GM18907 (cell line): Measurements from ENCODE around the gene SOX11.
"Not testable (repeated sequence)": the region's sequence is repeated elsewhere in the genome, so short reads cannot be mapped to it uniquely, and the experiment has no call there.

ENCODE experiments used
- ATAC-seq: cut with Tn5 transposase; IDR thresholded peaks from one replicate; pipeline ENCODE4 v1.9.1; 2021; ENCODE audit warnings: mild to moderate bottlenecking, moderate library complexity; ENCODE audit not compliant: unreplicated experiment

Gene SOX11

GRCh38 chr2:5691985-5692529 is at the start of gene SOX11:
Gene SOX11, plus strand, starts transcription at chr2:5692384. Its CDS starts 338 bp downstream, at chr2:5692722.
- no peak for ATAC-seq

GRCh38 chr2:5652734-5653133 is 39.5 kb upstream of the SOX11 start:
- not testable (repeated sequence) for ATAC-seq

- not testable (repeated sequence) for ATAC-seq
These were observed 38.4 kb upstream of the SOX11 start for GRCh38 chr2:5653756-5654155.

DNA sequence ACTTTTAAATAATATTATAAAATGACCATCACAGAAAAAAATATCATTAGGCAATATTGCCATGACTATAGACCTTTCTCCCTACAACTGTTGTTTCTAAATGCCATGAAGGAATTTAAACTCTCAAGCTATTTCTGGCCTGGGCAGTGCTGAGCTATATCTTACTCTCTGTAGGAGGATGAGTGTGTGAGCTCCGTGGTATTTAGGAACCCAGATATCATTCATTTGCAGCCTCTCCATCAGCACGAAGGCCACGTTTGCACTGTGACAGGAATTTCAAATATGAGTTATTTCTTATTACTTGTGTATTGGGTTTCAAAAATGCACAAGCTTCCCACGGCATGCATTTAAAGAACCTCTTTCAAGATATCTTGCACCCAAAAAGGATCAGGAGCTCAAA is 35.0 kb upstream of the SOX11 start:
- ATAC-seq = no peak

DNA sequence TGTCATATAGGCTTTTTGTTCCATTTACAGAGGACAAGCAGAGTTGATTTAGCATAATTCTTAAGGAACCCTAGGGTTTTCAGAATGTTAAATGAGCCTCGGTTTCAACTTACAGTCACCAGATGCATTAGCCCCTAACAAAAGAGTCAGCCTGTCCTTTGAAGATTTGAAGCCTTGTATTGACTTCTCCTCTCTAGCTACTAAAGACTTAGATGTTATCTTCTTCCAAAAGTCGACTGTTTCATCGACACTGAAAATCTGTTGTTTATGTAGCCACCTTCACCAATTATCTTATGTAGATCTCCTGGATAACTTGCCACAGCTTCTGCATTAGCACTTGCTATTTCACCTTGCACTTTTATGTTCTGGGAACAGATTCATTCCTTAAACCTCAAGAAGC is 31.6 kb upstream of the SOX11 start:
- no peak for ATAC-seq

- no peak for ATAC-seq
These were observed 30.8 kb upstream of the SOX11 start for GRCh38 chr2:5661362-5661761.

DNA sequence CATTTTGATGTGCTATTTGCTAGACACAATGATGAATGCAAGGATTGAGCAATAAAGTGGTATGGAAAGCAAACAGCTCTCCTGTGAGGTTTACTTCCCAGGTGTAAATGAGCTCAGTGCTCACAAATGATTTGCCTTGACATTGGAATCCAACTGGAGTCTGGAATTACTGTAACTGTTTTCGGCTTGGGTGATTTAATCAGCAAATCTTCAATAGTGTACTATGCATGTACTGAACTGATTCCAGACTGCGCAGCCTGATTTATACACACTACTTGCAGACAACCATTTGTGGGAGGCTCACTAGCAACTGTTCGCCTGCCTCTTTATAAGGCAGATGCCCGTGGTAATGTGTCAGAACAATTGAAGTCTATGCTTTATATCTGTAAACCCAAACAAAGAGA is 27.9 kb upstream of the SOX11 start:
- no peak for ATAC-seq

- no peak for ATAC-seq
These were observed 27.1 kb upstream of the SOX11 start for GRCh38 chr2:5665066-5665465.

GRCh38 chr2:5666798-5667197 is 25.4 kb upstream of the SOX11 start:
- no peak for ATAC-seq

DNA sequence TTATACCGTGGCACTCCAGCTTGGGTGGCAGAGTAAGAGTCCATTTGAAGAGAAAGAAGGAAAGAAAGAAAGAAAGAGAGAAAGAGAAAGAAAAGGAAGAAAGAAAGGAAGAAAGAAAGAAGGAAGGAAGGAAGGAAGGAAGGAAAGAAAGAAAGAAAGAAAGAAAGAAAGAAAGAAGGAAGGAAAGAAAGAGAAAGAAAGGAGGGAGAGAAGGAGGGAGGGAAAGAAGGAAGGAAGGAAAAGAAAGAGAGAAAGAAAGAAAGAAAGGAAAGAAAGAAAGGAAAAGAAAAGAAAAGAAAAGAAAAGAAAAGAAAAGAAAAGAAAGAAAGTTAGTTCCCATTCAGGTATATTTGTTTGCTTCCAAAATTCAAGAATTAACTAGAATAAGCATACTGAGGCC is 24.5 kb upstream of the SOX11 start:
- ATAC-seq = not testable (repeated sequence)

- no peak for ATAC-seq
These were observed 23.4 kb upstream of the SOX11 start for GRCh38 chr2:5668682-5669250.

- ATAC-seq = no peak
These were observed 19.4 kb upstream of the SOX11 start for GRCh38 chr2:5672749-5673144.

DNA sequence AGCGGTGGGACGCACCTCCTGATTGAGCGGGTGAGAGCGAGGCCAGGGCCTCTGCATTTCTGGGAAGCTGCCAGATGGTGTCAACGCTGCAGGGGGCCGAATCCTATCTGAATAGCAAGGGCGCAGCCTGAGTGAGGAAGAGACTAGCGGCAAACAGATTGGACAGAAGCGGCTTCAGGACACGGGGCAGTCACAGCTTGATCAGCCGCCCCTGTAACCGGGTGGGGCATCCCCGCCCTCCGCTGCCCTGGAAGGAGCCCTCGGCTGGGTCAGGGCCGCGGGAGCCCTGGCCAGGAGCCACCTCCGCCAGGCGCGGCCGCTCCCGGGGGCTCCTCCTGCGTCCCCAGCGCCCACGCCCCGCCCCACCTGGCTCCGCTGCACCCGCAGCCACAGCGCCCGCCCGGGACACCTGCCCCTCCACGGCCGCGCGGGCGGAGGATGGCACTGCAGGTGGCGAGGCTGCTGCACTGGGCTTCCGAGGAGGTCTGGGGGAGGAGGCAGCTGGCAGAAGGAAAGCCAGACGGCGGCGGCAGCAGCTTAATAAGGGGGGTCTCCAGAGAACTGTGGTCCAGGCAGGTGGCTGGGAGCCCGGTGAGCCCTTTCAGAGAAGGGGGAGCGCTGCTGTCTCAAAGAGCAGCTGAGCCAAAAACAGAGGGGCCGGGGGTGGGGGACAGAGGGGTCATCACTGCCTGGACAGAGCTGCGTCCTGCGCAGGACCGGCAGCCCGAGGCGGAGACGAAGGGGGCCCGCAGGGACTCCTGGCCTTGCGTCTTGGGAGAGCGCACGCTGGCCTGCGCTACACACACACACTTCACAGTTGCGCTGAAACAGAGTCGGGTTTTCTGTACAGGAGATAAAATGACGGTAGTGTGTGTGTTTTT is 18.8 kb upstream of the SOX11 start:
- ATAC-seq = no peak

GRCh38 chr2:5674026-5674340 is 18.2 kb upstream of the SOX11 start:
- ATAC-seq = no peak

GRCh38 chr2:5677133-5677532 is 15.1 kb upstream of the SOX11 start:
- ATAC-seq = no peak

DNA sequence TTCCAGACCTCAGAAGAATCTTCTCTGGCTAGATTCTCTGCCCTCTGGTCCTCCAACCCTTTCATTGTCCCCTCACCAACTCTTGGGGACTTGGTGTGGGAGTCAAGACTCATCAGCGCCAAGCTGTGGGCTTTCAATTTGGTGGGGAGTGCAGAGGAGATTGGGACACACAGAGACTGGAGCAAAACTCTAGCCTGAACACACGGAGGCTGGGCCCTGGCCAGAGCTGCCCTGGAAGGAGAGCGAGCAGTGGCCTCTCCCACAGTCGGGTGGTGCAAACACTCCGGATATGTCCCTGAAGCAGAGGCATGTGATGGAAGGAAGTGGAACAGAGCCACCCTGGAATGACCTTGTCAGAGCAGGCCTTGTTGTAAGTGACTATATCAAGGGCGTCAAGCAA is 8.7 kb upstream of the SOX11 start:
- no peak for ATAC-seq

DNA sequence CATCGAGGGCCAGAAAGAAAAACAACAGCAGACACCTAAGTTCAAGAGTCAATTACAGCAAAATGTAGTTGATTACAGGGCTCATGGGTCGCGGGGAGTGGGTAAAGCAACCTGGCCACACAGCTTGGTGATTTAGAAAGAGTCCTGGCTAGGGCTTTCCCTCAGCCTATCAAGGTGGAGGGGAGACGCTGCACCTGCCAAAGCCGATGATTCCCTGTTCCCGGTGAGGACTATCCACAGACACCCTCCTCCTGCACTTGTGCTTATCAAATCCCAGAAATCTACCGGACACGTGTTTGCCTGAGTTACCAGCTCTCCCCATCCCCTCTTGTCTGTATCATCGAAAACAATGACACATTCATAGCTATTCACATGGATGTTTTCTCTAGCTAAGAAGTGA is 7.0 kb upstream of the SOX11 start:
- ATAC-seq = no peak

- no peak for ATAC-seq
These were observed 6.1 kb upstream of the SOX11 start for GRCh38 chr2:5686068-5686467.

DNA sequence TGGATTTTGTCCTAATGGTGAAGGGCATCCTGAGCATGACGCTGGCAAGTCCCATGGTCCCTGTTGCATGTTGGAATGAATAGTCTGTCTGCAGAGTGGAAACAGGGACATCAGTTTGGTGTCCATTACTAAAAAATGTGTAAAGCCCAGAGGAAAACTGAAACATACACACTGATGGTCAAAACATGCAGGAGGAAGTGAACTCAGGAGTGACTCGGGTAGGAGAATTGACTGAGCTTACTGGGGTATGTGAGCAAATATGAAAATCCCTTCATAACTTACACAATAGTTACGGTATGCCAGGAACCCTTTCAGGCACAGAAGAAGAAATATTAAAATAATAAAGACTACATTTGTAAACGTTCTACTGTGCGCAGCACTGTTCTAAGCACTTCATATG is 5.6 kb upstream of the SOX11 start:
- ATAC-seq = no peak

GRCh38 chr2:5689750-5690149 is 2.4 kb upstream of the SOX11 start:
- no peak for ATAC-seq

GRCh38 chr2:5690286-5690685 is 1.9 kb upstream of the SOX11 start:
- ATAC-seq = no peak

DNA sequence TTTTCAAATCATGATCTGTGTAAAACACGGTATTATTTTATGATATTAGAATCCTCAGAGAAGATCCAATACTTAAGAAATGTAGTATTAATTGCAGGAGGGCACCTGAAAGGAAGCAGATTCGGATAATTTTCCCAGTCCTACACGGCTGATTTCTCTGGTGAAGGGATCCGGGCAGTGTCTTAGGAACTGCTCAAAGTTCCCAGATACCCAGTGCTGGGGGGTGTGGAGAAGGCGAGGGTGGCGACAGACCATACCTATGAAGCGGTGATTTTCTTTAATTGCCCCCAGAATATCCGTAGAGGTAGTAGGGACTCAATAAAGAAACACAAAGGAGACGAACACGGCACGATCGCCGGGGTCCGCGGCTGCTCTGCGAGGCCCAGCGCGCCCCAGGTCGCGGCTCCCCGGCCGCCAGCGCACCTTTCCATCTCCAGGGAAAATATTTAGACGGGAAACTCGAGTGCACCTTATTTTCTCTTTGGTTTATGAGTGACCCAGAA is 1.4 kb upstream of the SOX11 start:
- no peak for ATAC-seq
